Measurements from ENCODE around the gene GNG12. TPM values are rescaled to one million over a fixed set of nuclear protein-coding genes. Genes with fewer than 3 reads are reported as not detected.

The GNG12 gene
- total RNA-seq, 1 experiment from 2014 or later: 23.7 TPM

GRCh38 chr1:67825591-67825990 is 7.7 kb downstream of the GNG12 start:
- H3K27ac Mint-ChIP-seq: peak overlapping the region; percentile 30; the same call in 1 of the 2 replicates
- peaks cover 53% of the 10 kb centered on the region for H3K4me1 Mint-ChIP-seq
- no peaks in the 10 kb centered on the region for H3K27me3 Mint-ChIP-seq (ENCODE audit: low read depth)
- DNase-seq (ENCODE audit: low spot score) (no peak), ATAC-seq (no peak)
- H3K4me3 Mint-ChIP-seq: no peak overlapping the region
- 0 out of 2 replicates have a peak, but pooled peaks cover 3% of the 10 kb centered on the region for H3K36me3 Mint-ChIP-seq
- no peaks in the 10 kb centered on the region for H3K9me3 Mint-ChIP-seq
- CTCF ChIA-PET: no interaction called here
- TF ChIP-seq ATF6 (CRISPR knock-in tag; IDR thresholded peaks at IDR 0.05) (no peak), KAT7 (CRISPR knock-in tag; IDR thresholded peaks at IDR 0.05; ENCODE audit: borderline replicate concordance) (no peak), ARID4B (CRISPR knock-in tag; IDR thresholded peaks at IDR 0.05; ENCODE audit: borderline replicate concordance) (no peak), IRF2 (CRISPR knock-in tag; IDR thresholded peaks at IDR 0.05; ENCODE audit: borderline replicate concordance, low read depth) (no peak), E2F4 (CRISPR knock-in tag; IDR thresholded peaks at IDR 0.05; ENCODE audit: borderline replicate concordance, low read depth) (no peak), CREM (CRISPR knock-in tag; IDR thresholded peaks at IDR 0.05) (no peak), NR2C2 (CRISPR knock-in tag; IDR thresholded peaks at IDR 0.05) (no peak), PREB (CRISPR knock-in tag; IDR thresholded peaks at IDR 0.05; ENCODE audit: borderline replicate concordance) (no peak), ELF4 (CRISPR knock-in tag; IDR thresholded peaks at IDR 0.05; ENCODE audit: low read depth) (no peak)
- POLR2A ChIA-PET: no interaction called here

- no peak for DNase-seq (ENCODE audit: low spot score)
- ChIA-PET CTCF (interaction anchor here (0.9 kb wide), 1 partner anchor 58 kb away, joined by 6 read pairs; no protein-coding TSS in a partner anchor), POLR2A (interaction anchor here (0.6 kb wide), 1 partner anchor 873 kb away, joined by 7 read pairs; no protein-coding TSS in a partner anchor)
- no peak overlapping the region for H3K27ac Mint-ChIP-seq
- no peaks in the 10 kb centered on the region for H3K9me3 Mint-ChIP-seq
- peaks cover 59% of the 10 kb centered on the region for H3K4me1 Mint-ChIP-seq
- H3K4me3 Mint-ChIP-seq: no peak overlapping the region
- ATAC-seq: no peak
- H3K36me3 Mint-ChIP-seq: 0 out of 2 replicates have a peak, but pooled peaks cover 3% of the 10 kb centered on the region
- TF ChIP-seq ZBTB21 (CRISPR knock-in tag; IDR thresholded peaks at IDR 0.05; ENCODE audit: borderline replicate concordance) (no peak), FOXP4 (CRISPR knock-in tag; IDR thresholded peaks at IDR 0.05) (no peak)
- H3K27me3 Mint-ChIP-seq (ENCODE audit: low read depth): no peaks in the 10 kb centered on the region
Observed at GRCh38 chr1:67824766-67825165, 8.5 kb downstream of the GNG12 start.
